Choroid plexus epithelial cell (primary cell): ENCODE results near the gene VEGFC.
A peak's percentile ranks its signal among the peaks of the same experiment; 100 is the strongest.

Experiments
- DNase-seq: peaks from one replicate; pipeline ENCODE4 v3.0.0-alpha.2; 2010; ENCODE audit warnings: low read depth
- H3K4me3 ChIP-seq: 2 replicates; pipeline ENCODE4 v1.5.1; 2011; ENCODE audit warnings: low read depth, mild to moderate bottlenecking, control low read depth, low read length, moderate library complexity
- TF ChIP-seq, protein P1 (sequence below): conservative IDR thresholded peaks from 2 replicates; pipeline ENCODE4 v1.5.1; 2011; ENCODE audit warnings: low read depth, mild to moderate bottlenecking, control low read depth, inconsistent platforms, low read length, moderate library complexity

The VEGFC gene

DNA sequence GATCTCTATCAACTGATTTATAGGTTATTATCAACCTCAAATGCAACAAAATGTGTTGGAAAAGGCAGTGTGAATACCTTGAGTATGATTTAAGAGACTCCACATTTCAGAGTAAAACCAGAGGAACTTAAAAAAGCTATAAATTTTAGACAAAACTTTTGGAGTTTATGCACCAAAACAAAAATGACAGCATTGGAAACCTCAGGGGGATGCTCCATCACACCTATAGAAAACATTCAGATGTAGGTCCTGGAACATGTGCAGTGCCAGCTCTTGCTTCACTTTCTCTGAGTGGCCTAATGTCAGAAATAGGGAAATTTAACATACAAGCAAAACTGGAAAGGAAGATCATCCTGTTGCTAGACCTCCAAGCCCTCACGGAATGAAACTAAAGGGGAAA is 5.8 kb upstream of the VEGFC start:
- H3K4me3 ChIP-seq, result no peak overlapping the region
- DNase-seq, result no peak
- TF ChIP-seq, protein P1, sequence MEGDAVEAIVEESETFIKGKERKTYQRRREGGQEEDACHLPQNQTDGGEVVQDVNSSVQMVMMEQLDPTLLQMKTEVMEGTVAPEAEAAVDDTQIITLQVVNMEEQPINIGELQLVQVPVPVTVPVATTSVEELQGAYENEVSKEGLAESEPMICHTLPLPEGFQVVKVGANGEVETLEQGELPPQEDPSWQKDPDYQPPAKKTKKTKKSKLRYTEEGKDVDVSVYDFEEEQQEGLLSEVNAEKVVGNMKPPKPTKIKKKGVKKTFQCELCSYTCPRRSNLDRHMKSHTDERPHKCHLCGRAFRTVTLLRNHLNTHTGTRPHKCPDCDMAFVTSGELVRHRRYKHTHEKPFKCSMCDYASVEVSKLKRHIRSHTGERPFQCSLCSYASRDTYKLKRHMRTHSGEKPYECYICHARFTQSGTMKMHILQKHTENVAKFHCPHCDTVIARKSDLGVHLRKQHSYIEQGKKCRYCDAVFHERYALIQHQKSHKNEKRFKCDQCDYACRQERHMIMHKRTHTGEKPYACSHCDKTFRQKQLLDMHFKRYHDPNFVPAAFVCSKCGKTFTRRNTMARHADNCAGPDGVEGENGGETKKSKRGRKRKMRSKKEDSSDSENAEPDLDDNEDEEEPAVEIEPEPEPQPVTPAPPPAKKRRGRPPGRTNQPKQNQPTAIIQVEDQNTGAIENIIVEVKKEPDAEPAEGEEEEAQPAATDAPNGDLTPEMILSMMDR, result no peak

DNA sequence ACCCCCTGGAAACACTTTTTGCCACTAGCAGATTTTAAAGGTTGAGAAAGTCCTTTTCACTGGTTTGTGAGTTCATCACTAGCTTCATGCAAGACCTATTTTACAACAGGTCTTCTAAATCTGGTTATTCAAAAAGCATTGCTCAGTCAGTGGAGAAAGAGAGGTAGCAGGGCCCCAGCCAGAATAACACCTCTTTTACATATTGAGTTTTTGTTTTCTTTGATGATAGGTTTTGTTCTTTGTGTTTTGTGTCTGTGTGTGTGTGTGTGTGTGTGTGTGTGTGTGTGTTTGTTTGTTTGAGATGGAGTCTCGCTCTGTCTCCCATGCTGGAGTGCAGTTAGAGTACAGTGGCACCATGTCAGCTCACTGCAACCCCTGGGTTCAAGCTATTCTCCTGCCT is 2.7 kb upstream of the VEGFC start:
- no peak overlapping the region for H3K4me3 ChIP-seq
- TF ChIP-seq, protein P1, result no peak
- DNase-seq, result no peak

DNA sequence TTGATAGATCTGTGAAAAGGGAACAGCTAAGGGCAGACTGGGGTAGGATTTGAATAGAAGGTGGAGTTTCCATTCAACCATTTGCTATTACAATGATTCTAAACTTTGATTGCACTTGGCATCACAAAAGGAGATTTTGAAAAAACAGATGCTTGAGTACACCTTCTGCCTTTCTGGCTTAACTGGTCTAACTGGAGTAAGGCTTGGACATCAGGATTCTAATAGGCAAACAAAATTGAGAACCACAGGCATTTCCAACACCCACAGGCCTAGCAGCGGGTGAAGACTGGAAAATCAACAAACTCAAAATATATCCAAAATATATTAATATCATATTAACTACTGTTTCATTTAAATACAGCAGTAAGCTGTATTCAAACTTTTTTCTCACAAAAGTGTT is 1.9 kb upstream of the VEGFC start:
- no peak overlapping the region for H3K4me3 ChIP-seq
- TF ChIP-seq, protein P1, result no peak
- no peak for DNase-seq

DNA sequence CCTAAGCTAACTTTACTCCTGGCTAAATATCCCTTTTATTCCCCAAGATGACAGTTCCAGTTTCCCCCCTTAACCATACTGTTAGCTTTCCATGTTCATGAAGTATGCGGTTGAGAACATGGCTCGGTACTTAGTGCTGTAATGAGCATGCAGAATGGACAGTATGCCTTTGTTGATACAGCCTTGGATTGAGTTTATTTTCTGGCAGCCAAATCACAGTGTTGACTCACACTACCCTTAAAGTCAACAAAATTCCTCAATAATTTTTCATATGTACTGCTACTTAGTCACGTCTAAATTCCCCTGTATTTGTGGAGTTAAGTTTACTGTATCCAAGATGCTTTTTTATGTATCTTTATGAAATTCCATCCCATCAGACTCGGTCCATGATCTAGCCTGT is 1.4 kb upstream of the VEGFC start:
- H3K4me3 ChIP-seq, result no peak overlapping the region
- TF ChIP-seq, protein P1, result no peak
- peak; percentile 87 for DNase-seq

DNA sequence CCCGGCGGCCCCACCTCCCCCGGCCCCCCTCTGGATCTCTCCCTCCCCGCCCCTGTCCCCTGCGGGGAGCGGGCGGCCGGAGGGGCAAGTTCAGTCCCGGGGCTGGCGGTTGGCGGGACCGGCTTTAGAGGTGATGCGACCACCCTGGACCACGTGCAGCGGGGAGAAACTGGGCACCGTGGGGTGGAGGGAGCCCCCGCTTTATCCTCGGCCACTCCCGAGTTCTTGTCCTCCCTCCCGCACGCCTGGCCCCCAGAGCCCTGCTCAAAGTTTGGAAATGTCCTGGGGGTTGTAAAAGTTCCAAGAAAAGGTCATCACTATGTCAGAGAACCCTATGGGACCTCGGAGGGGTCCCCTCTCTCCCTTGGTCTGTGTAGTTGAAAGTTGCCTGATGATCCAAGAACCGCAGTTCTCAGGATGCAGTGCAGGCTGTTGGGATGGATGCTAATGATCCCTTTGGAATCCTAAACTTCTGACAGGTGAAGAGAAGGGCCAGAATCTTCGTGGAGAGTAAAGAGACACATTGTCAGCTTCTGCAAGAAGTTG is 411 bp upstream of the VEGFC start:
- DNase-seq, result no peak
- peak overlapping the region; percentile 71 for H3K4me3 ChIP-seq
- TF ChIP-seq, protein P1, result no peak

DNA sequence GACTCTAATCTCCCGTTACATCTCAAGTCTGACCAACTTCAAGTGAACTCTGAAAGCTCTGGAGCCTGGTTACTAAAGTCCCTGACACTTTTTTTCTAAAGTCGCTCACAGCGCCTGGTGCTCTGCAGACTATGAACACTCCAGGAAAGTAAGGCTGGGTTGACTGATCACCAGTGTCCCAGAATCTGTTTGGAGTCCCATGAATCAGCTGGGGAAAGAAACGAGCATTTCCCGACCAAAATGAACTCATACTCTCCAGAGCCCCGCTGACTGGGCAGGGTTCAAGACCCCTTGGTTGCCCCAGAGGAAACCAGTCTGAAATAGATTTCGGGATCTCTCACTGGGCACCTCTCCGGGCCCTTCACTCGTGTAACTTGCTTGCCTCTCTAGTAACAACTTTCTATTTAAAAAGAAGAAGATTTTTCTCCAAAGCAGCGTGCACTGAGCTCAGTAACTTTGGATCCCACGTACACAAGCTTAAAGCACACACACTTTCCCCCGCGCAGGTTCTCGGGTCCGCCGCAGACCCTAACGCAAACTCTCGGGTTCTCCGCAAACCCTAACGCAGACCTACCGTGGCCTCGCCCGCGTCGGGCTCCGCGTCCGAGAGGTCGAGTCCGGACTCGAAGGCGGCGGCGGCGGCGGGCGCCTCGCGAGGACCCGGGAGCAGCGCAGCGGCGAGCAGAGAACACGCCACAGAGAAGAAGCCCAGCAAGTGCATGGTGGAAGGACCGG is 964 bp downstream of the VEGFC start:
- DNase-seq, result peak; percentile 61
- peak overlapping the region; percentile 71 for H3K4me3 ChIP-seq
- TF ChIP-seq, protein P1, result no peak

DNA sequence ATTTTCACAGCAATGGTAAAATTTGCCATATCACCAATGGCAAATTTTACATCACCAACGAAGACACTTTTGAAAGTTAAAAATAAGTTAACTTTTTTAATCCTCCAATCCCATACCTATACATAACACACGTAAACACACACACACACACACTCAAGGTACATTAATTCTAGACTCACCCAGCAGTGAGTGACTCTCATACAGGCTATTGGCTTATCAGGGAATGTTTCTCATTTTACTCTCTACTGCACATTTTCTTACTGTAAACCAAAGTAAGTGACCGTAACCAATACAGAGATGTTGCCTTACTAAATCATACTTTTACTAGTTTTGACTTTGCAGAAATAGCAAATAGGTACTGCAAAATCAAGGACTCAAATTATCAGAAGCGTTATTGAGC is 2.3 kb downstream of the VEGFC start:
- peak overlapping the region; percentile 32 for H3K4me3 ChIP-seq
- no peak for DNase-seq
- TF ChIP-seq, protein P1, result no peak
